H1 (cell line): ENCODE measurements around the gene MAML3. TPM values are rescaled to one million over a fixed set of nuclear protein-coding genes. Genes with fewer than 3 reads are reported as not detected.

Experiments
- HDAC2 ChIP-seq, 2 experiments: fragments of 300-600 bp in 1 of 2; sonication (generic) in 1 of 2; IDR thresholded peaks; 2 replicates each; pipeline ENCODE4 v1.6.1; 2011 to 2012; ENCODE audit warnings: low read depth in 2 of 2, low read length in 2 of 2, mild to moderate bottlenecking in 2 of 2, moderate library complexity in 2 of 2, borderline replicate concordance in 1 of 2, inconsistent platforms in 1 of 2
- POLR2AphosphoS5 ChIP-seq: IDR thresholded peaks from 2 replicates; pipeline ENCODE4 v1.6.1; 2011; ENCODE audit warnings: low read depth, low read length
- polyA plus RNA-seq, 7 experiments: library from polyadenylated mRNA; depleted of rRNA in 3 of 7; stranded (reverse) in 5 of 7; unstranded in 2 of 7; fragments of >200 nt in 5 of 7; fragments of 200-250 nt in 2 of 7; gene quantifications; 1 replicate in 5 of 7; 2 replicates in 1 of 7; 4 replicates in 1 of 7; pipeline versions ENCODE4 v1.2.1 to v1.2.3, GENCODE V29; 2011 to 2013; ENCODE audit warnings: missing spikeins in 2 of 7, mixed read lengths in 2 of 7
- total RNA-seq: library from RNA; stranded (reverse); fragmentation: NEBNext Ultra II Directional; extraction: Animal tissue kit (Norgen Biotek cat#: 25700); gene quantifications from 2 replicates; pipeline ENCODE4 v1.2.1, GENCODE V29; 2021
- TF ChIP-seq, protein P1 (sequence below): fragments of 300-600 bp; sonication (generic); IDR thresholded peaks from 2 replicates; pipeline ENCODE4 v1.7.1; 2012; ENCODE audit warnings: low read length, moderate library complexity, mild to moderate bottlenecking, inconsistent platforms; ENCODE audit not compliant: insufficient replicate concordance
- TF ChIP-seq, protein P2 (sequence below): IDR thresholded peaks from 2 replicates; pipeline ENCODE4 v1.6.1; 2012; ENCODE audit warnings: inconsistent platforms

MAML3 gene
- total and polyA plus RNA-seq, 2 of the 8 experiments (the other 6 are each of a cell fraction or from before 2014, with no cell fraction given) = 2.1 to 5.7 TPM

DNA sequence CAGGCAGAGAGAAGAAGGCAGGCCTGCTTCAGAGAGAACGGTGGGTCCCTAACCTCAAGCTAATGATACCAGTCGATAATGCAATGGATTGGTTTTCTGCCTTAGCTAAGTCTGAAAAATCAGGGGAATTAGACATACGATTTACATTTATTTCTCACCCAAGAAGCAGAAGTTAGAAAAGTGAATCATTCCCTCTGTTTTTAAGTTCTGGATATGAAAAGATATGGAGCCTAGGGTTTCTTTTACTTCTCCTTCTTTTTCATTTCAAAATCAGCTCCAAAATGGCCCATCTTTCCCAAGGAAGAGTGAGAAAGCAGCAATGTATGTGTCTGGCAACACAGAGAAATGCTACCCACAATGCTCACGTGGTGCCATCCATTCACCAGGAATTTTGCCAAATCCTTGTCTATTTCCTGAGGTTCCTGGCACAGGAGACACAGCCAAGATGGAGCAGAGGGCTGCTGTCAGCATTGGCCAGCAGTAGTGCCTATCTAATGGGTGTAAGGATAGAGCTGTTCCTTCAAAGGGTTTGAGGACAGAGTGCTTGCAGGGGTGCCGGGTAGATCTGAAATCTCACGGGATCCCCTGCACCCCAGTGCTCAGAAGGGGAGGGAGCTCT lies 231.5 kb downstream of the MAML3 start (continued):
- TF ChIP-seq, protein P1, sequence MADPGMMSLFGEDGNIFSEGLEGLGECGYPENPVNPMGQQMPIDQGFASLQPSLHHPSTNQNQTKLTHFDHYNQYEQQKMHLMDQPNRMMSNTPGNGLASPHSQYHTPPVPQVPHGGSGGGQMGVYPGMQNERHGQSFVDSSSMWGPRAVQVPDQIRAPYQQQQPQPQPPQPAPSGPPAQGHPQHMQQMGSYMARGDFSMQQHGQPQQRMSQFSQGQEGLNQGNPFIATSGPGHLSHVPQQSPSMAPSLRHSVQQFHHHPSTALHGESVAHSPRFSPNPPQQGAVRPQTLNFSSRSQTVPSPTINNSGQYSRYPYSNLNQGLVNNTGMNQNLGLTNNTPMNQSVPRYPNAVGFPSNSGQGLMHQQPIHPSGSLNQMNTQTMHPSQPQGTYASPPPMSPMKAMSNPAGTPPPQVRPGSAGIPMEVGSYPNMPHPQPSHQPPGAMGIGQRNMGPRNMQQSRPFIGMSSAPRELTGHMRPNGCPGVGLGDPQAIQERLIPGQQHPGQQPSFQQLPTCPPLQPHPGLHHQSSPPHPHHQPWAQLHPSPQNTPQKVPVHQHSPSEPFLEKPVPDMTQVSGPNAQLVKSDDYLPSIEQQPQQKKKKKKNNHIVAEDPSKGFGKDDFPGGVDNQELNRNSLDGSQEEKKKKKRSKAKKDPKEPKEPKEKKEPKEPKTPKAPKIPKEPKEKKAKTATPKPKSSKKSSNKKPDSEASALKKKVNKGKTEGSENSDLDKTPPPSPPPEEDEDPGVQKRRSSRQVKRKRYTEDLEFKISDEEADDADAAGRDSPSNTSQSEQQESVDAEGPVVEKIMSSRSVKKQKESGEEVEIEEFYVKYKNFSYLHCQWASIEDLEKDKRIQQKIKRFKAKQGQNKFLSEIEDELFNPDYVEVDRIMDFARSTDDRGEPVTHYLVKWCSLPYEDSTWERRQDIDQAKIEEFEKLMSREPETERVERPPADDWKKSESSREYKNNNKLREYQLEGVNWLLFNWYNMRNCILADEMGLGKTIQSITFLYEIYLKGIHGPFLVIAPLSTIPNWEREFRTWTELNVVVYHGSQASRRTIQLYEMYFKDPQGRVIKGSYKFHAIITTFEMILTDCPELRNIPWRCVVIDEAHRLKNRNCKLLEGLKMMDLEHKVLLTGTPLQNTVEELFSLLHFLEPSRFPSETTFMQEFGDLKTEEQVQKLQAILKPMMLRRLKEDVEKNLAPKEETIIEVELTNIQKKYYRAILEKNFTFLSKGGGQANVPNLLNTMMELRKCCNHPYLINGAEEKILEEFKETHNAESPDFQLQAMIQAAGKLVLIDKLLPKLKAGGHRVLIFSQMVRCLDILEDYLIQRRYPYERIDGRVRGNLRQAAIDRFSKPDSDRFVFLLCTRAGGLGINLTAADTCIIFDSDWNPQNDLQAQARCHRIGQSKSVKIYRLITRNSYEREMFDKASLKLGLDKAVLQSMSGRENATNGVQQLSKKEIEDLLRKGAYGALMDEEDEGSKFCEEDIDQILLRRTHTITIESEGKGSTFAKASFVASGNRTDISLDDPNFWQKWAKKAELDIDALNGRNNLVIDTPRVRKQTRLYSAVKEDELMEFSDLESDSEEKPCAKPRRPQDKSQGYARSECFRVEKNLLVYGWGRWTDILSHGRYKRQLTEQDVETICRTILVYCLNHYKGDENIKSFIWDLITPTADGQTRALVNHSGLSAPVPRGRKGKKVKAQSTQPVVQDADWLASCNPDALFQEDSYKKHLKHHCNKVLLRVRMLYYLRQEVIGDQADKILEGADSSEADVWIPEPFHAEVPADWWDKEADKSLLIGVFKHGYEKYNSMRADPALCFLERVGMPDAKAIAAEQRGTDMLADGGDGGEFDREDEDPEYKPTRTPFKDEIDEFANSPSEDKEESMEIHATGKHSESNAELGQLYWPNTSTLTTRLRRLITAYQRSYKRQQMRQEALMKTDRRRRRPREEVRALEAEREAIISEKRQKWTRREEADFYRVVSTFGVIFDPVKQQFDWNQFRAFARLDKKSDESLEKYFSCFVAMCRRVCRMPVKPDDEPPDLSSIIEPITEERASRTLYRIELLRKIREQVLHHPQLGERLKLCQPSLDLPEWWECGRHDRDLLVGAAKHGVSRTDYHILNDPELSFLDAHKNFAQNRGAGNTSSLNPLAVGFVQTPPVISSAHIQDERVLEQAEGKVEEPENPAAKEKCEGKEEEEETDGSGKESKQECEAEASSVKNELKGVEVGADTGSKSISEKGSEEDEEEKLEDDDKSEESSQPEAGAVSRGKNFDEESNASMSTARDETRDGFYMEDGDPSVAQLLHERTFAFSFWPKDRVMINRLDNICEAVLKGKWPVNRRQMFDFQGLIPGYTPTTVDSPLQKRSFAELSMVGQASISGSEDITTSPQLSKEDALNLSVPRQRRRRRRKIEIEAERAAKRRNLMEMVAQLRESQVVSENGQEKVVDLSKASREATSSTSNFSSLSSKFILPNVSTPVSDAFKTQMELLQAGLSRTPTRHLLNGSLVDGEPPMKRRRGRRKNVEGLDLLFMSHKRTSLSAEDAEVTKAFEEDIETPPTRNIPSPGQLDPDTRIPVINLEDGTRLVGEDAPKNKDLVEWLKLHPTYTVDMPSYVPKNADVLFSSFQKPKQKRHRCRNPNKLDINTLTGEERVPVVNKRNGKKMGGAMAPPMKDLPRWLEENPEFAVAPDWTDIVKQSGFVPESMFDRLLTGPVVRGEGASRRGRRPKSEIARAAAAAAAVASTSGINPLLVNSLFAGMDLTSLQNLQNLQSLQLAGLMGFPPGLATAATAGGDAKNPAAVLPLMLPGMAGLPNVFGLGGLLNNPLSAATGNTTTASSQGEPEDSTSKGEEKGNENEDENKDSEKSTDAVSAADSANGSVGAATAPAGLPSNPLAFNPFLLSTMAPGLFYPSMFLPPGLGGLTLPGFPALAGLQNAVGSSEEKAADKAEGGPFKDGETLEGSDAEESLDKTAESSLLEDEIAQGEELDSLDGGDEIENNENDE = no peak
- no peak for TF ChIP-seq POLR2AphosphoS5
- TF ChIP-seq, protein P2, sequence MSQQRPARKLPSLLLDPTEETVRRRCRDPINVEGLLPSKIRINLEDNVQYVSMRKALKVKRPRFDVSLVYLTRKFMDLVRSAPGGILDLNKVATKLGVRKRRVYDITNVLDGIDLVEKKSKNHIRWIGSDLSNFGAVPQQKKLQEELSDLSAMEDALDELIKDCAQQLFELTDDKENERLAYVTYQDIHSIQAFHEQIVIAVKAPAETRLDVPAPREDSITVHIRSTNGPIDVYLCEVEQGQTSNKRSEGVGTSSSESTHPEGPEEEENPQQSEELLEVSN = no peak
- no peak for TF ChIP-seq HDAC2 (IDR thresholded peaks at IDR 0.05; ENCODE audit: borderline replicate concordance in 1 of 2, low read depth in 2 of 2, low read length in 2 of 2)
